Mesodermal cell (in vitro differentiated cells): Measurements from ENCODE around the gene IFI27L2.

Experiments used
- H3K27ac ChIP-seq: 2 replicates; pipeline ENCODE4 v1.7.0; 2013; ENCODE audit warnings: mild to moderate bottlenecking, low read depth, low read length, moderate library complexity; ENCODE audit not compliant: severe bottlenecking
- H3K36me3 ChIP-seq: 2 replicates; pipeline ENCODE4 v1.7.1; 2013; ENCODE audit warnings: mild to moderate bottlenecking, low read length, moderate library complexity; ENCODE audit not compliant: control insufficient read depth, insufficient read depth
- H3K4me1 ChIP-seq: one replicate; pipeline ENCODE4 v1.7.1; 2013; ENCODE audit warnings: mild to moderate bottlenecking, low read length; ENCODE audit not compliant: insufficient read depth, control insufficient read depth, poor library complexity, severe bottlenecking
- H3K4me3 ChIP-seq: 2 replicates; pipeline ENCODE4 v1.7.0; 2013; ENCODE audit warnings: low read length, control low read depth, mild to moderate bottlenecking; ENCODE audit not compliant: insufficient read depth, poor library complexity, severe bottlenecking; ENCODE audit errors: extremely low read depth
- H3K9me3 ChIP-seq: 2 replicates; pipeline ENCODE4 v1.7.1; 2013; ENCODE audit warnings: mild to moderate bottlenecking, low read length, moderate library complexity; ENCODE audit not compliant: control insufficient read depth
- WGBS, 2 experiments: methylation state at CpG; one replicate each; pipeline ENCODE4 v1.1.5; 2013; ENCODE audit warnings: missing lambda C conversion rate in 2 of 2; ENCODE audit not compliant: insufficient coverage in 2 of 2; 5-methylcytosine and 5-hydroxymethylcytosine counted together

IFI27L2 gene

DNA sequence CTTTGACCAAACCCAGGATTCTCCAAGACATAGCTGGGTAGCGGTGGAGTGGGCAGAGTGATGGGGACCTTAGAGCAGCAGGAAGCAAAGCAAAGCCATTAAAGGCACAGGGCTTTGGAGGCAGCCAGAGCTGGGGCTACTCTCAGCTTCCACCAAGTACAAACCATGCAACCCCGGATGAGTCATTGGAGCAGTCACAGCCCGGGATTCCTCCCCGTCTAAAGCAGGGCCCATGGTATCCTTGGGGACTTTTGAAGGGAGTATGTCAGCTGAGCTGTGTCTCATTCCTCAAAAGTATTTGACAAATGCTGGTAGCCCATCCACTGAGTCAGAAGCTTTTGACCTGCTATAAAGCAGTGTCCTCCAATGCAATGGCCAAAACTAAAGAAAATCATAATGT is 28.6 kb downstream of the IFI27L2 start:
- Histone ChIP-seq H3K9me3 (no peaks in the 10 kb centered on the region), H3K36me3 (peaks cover 14% of the 10 kb centered on the region), H3K4me3 (no peak overlapping the region), H3K27ac (peak overlapping the region; percentile 67), H3K4me1 (peaks cover 19% of the 10 kb centered on the region)
- no CpG with 5 or more reads among the region's 4 CpGs for WGBS, 2 experiments

DNA sequence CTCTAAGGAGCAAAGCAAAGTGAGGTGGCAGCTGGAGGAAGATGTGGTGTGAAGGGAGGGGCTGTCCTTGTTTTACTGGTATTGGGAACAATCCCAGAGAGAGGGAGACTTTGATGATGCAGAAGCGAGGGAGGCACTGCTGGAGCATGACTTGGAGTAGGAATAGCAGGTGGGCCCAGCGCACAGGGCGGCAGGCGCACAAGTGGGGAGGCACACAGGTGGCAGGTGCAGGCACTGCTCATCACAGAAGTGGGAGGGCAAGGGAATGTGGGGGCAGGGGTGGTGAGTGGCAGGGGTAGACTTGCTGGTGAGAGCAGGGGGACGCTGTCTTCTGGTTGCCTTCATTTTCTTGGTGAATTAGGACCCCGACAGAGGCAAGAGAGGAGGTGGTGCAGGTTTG is 30.4 kb downstream of the IFI27L2 start:
- Histone ChIP-seq H3K27ac (no peak overlapping the region), H3K4me1 (peaks cover 19% of the 10 kb centered on the region), H3K4me3 (no peak overlapping the region), H3K36me3 (peaks cover 14% of the 10 kb centered on the region), H3K9me3 (no peaks in the 10 kb centered on the region)
- 90 to 95% methylated on average over 5 to 6 of the region's 6 CpGs for WGBS, 2 experiments

DNA sequence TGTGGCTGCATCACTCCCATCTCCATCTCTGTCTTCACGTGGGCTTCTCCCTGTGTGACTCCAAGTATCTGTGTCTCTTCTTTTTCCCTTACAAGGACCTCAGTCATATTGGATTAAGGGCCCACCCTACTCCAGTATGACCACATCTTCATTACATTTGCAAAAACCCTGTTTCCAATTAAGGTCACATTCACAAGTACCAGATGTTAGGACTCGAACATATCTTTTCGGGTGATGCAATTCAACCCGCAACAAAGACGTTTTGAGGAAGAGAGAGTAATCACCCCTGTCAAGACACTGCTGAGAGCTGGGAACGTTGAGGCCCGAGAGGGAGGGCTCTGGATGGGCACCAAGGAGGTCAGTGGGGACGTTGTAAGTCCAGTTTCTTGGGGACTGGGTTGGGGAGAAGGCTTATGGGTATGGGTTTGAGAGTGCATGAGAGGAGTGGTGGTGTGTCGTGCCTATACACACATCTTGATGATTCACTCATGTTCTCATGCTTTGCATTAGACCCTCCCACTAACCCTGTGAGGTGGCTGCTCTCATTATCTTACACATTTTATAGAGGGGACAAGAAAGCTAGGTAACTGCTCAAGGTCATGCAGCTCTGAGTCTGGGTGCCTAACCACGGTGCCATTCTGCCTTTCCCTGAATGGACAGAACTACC is 30.9 kb downstream of the IFI27L2 start:
- no peaks in the 10 kb centered on the region for H3K9me3 ChIP-seq
- WGBS, 2 experiments, result 92 to 98% methylated on average over 7 to 9 of the region's 10 CpGs

DNA sequence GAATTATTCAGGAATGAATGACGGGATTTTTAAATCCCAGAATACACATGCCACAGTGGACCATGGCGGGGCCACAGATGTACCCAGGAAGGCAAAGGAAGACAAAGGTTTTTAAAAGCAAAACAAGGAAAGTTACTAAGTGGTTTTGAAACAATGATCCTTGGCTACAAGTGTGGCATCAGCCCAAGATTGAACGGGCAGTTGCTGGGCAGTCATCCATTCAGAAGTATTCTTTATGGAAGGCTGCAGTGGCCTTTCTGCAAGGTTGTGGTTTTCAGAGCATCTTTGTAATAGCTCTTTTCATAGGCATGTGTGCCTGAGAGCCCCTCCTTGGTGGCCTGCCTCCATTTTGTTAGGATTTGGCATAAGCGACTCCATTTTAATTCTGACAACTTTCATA is 32.3 kb downstream of the IFI27L2 start:
- Histone ChIP-seq H3K4me1 (peaks cover 19% of the 10 kb centered on the region), H3K27ac (no peak overlapping the region), H3K9me3 (no peaks in the 10 kb centered on the region), H3K4me3 (no peak overlapping the region), H3K36me3 (peaks cover 14% of the 10 kb centered on the region)
- 93 to 94% methylated on average over 4 of the region's 4 CpGs for WGBS, 2 experiments

More for the DNA sequence above, 30.9 kb downstream of the IFI27L2 start:
- Histone ChIP-seq H3K27ac (no peak overlapping the region), H3K4me1 (peaks cover 19% of the 10 kb centered on the region), H3K4me3 (no peak overlapping the region), H3K36me3 (peaks cover 14% of the 10 kb centered on the region)

DNA sequence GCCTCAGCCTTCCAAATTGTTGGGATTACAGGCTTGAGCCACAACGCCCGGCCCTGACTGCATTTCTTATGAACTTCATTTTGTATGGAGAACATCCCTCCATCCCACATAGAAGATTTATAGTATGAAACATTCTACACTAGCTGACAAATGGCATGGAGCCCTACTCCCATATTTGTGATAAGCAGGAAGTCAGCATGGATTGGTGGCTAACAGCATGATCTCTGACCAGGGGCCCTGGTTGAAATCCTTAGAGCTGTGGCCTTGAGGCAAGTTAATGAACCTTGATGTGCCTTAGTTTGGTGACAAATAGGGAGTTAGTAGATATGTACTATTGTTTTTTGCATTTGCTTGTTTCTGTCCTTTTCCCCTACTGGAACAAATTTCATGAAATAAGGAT is 36.0 kb downstream of the IFI27L2 start:
- H3K27ac ChIP-seq, result no peak overlapping the region
- WGBS, 2 experiments, result no CpG with 5 or more reads among the region's 2 CpGs
- no peaks in the 10 kb centered on the region for H3K4me1 ChIP-seq
- no peak overlapping the region for H3K4me3 ChIP-seq
- H3K9me3 ChIP-seq, result no peaks in the 10 kb centered on the region
- peaks cover 6% of the 10 kb centered on the region for H3K36me3 ChIP-seq

DNA sequence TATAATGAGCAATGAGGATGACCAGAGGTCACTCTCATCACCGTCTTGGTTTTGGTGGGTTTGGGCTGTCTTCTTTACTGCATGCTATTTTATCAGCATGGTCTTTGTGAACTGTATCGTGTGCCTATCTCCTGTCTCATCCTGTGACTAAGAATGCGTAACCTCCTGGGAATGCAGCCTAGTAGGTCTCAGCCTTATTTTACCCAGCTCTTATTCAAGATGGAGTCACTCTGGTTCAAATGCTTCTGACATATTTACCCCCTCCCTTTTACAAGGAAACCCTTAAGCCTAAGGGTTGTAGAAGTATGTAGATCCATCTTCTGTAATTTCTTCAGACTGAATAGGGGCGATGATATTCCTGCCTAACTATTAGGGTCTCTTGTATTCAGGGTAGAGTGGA is 39.9 kb downstream of the IFI27L2 start:
- Histone ChIP-seq H3K9me3 (no peaks in the 10 kb centered on the region), H3K4me1 (peaks cover 2% of the 10 kb centered on the region), H3K36me3 (peaks cover 4% of the 10 kb centered on the region), H3K4me3 (no peak overlapping the region), H3K27ac (no peak overlapping the region)
- WGBS, 2 experiments, result 92 to 95% methylated on average over 3 of the region's 4 CpGs

DNA sequence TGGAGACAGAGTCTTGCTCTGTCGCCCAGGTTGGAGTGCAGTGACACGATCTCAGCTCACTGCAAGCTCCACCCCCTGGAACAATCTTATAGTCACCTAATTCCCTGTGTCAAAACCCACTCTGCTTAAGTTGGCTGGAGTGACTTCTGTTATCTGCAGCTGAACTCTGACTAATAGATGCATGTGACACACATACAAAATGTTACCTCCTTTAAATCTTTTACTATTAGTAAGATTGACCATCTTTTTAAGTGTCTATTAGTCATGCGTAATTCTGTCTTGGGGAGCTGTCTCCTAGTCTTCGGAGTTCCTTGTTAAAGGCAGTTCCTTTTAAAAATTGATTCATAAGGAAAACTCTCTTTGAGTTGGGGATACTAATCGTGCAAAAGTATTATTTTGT is 40.9 kb downstream of the IFI27L2 start:
- H3K27ac ChIP-seq, result peak overlapping the region; percentile 18
- WGBS, 2 experiments, result 100% methylated on average over 1 of the region's 5 CpGs; no CpG with 5 or more reads in 1 of the 2 experiments

DNA sequence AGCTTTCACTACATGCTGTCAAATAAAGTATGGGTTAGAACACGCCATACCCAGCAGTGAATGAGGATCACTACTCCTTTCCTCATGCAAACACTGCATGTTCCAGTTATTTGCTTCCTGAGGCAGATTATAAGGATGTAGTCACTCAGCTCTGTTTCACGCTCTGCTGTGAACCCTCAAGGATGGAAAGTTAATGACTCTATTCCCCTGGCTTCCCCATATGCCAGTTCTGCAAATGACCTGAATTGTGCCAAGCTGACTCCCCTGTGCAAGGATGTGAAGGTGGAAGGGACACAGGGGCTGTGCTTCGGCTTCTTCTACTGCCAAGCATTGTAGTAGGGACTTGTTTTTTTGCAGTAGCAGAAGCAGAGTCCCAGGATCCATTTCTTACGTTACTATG is 41.5 kb downstream of the IFI27L2 start:
- Histone ChIP-seq H3K4me1 (peaks cover 2% of the 10 kb centered on the region), H3K9me3 (peaks cover 4% of the 10 kb centered on the region), H3K27ac (no peak overlapping the region), H3K36me3 (peaks cover 4% of the 10 kb centered on the region), H3K4me3 (no peak overlapping the region)
- WGBS, 2 experiments, result 73 to 82% methylated on average over 3 to 4 of the region's 4 CpGs

More for the DNA sequence above, 40.9 kb downstream of the IFI27L2 start:
- Histone ChIP-seq H3K9me3 (no peaks in the 10 kb centered on the region), H3K4me3 (no peak overlapping the region), H3K36me3 (peaks cover 4% of the 10 kb centered on the region), H3K4me1 (peaks cover 2% of the 10 kb centered on the region)

DNA sequence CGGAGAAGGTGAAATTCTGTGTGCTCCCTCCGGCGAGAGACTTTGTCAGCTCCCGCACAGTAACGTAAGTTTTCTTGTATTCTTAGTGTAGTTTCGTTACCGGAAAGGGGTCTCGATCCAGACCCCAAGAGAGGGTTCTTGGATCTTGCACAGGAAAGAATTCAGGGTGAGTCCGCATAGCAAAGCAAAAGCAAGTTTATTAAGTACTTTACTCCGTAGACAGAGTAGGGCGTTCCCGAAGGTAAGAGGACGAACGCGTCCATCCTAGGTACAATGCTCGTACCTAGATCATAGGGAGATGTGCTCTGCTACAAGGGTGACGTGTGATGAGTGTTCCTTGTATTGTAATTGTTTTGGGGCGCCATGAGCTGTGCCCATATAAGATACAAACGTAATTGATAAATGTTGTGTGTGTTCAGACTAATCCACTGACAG is 48.0 kb downstream of the IFI27L2 start:
- peak overlapping the region; percentile 87 for H3K27ac ChIP-seq
- H3K4me1 ChIP-seq, result peaks cover 4% of the 10 kb centered on the region
- H3K36me3 ChIP-seq, result peaks cover 44% of the 10 kb centered on the region
- WGBS, 2 experiments, result 6 to 7% methylated on average over 12 to 17 of the region's 19 CpGs
- H3K4me3 ChIP-seq, result peak overlapping the region; percentile 96
- peaks cover 9% of the 10 kb centered on the region for H3K9me3 ChIP-seq

DNA sequence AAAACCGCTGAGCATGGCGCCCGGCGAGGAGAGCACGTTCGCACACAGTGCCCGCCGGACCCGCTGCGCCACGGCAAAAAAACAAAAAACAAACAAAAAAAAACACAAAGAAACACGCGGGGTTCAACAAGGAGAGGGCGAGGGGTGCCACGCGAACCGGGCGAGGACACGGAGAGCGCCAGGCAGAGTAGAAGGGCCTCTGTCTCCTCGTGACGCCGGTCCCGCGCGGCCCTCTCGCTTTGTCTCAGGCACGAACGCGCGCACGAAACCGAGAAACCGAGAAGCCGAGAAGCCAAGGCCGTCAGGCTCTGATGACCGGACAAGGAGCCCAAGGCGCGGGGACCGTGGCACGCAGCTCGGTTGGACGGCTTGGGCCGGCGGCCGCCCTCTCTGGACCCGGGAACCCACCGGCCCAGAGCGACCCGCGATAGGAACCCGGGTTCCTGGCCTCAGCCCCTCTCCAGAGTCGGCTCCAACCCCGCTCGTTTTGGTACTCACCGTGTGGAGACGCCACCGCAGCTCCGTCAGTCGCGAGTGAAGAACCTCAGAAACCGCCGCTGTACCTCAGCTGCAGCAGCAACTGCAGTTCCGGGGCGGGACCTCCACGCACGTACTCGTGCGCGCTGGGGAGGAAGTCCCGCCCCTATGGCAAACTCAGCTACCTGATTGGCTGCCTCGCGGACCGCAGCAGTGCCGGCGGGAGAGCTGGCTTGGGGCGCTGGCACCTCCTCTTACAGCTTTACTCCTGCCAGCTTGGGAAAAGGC is 48.6 kb downstream of the IFI27L2 start, which contains the start of the genes DDX24 and IFI27L1:
Gene DDX24 (minus strand): TSS at position 582 of the 765 bp plus-strand sequence. CDS start 1,460 bp downstream, outside the sequence.
Gene IFI27L1 (plus strand): TSS at position 690 of the 765 bp plus-strand sequence. CDS start 15,628 bp downstream, outside the sequence.
- H3K4me3 ChIP-seq, result peak within 1 kb of the TSS; percentile 96

More for the DNA sequence above, 48.6 kb downstream of the IFI27L2 start, which contains the start of the genes DDX24 and IFI27L1:
- H3K36me3 ChIP-seq, result peaks cover 50% of the 10 kb centered on the region
- peaks cover 9% of the 10 kb centered on the region for H3K9me3 ChIP-seq
- H3K4me1 ChIP-seq, result peaks cover 4% of the 10 kb centered on the region
- WGBS, 2 experiments, result 0% methylated on average over 64 to 68 of the region's 77 CpGs
- H3K27ac ChIP-seq, result peak within 1 kb of the TSS; percentile 87
